ENCODE measurements around the gene PPOX. TPM values are rescaled to one million over a fixed set of nuclear protein-coding genes. Genes with fewer than 3 reads are reported as not detected.

The PPOX gene
- total RNA-seq, 1 experiment from 2014 or later, result 37.1 TPM

DNA sequence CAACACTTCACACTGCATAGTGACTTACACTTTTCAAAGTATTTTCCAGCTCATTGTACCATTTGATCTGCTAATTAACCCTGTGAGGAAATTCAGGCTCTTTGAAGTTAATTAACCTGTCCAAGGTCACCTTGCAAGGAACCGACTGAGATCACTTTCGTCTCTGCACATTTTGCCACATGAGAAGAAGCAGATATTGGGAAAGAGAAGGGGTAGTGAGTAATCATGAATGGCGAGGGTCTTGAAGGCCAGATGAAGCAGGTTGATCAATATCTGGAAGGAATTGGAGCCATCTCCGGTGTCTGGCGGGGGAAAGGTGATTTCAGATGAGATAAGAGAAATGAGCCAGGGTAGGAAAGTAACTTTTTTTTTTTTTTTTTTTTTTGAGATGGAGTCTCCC lies 53.8 kb downstream of the PPOX start:
- DNase-seq (ENCODE audit: low spot score), result no peak

Other genes with a start within 250 kb of the PPOX start
- not detected in 2 replicates for gene ITLN2, start 211.6 kb upstream of the PPOX start, total RNA-seq (2014; rRNA removed; shearing (Covaris generic))
- gene F11R, start 145.3 kb upstream of the PPOX start, total RNA-seq (2014; rRNA removed; shearing (Covaris generic)), result 7.3 and 9.2 TPM in 2 replicates
- gene TSTD1, start 127.5 kb upstream of the PPOX start, total RNA-seq (2014; rRNA removed; shearing (Covaris generic)), result not detected in 2 replicates
- 79.9 and 107 TPM in 2 replicates for gene USF1, start 120.4 kb upstream of the PPOX start, total RNA-seq (2014; rRNA removed; shearing (Covaris generic))
- gene ARHGAP30, start 96.5 kb upstream of the PPOX start, total RNA-seq (2014; rRNA removed; shearing (Covaris generic)), result 0.07 and 0.38 TPM in 2 replicates
- 1.6 and 2.2 TPM in 2 replicates for gene NECTIN4, start 76.9 kb upstream of the PPOX start, total RNA-seq (2014; rRNA removed; shearing (Covaris generic))
- 3.8 and 4.0 TPM in 2 replicates for gene KLHDC9, start 68.1 kb upstream of the PPOX start, total RNA-seq (2014; rRNA removed; shearing (Covaris generic))
- gene PFDN2, start 48.4 kb upstream of the PPOX start, total RNA-seq (2014; rRNA removed; shearing (Covaris generic)), result 197 and 218 TPM in 2 replicates
- 26.8 and 27.8 TPM in 2 replicates for gene NIT1, start 48.3 kb upstream of the PPOX start, total RNA-seq (2014; rRNA removed; shearing (Covaris generic))
- gene DEDD, start 33.8 kb upstream of the PPOX start, total RNA-seq (2014; rRNA removed; shearing (Covaris generic)), result 37.8 and 40.1 TPM in 2 replicates
- gene UFC1, start 12.4 kb upstream of the PPOX start, total RNA-seq (2014; rRNA removed; shearing (Covaris generic)), result 95.7 and 128 TPM in 2 replicates
- gene USP21, start 6.9 kb upstream of the PPOX start, total RNA-seq (2014; rRNA removed; shearing (Covaris generic)), result 5.2 and 5.7 TPM in 2 replicates
- gene B4GALT3, start 11.1 kb downstream of the PPOX start, total RNA-seq (2014; rRNA removed; shearing (Covaris generic)), result 59.5 and 61.1 TPM in 2 replicates
- not detected in 2 replicates for gene ADAMTS4, start 32.6 kb downstream of the PPOX start, total RNA-seq (2014; rRNA removed; shearing (Covaris generic))
- gene NDUFS2, start 35.9 kb downstream of the PPOX start, total RNA-seq (2014; rRNA removed; shearing (Covaris generic)), result 179 and 197 TPM in 2 replicates
- gene FCER1G, start 48.9 kb downstream of the PPOX start, total RNA-seq (2014; rRNA removed; shearing (Covaris generic)), result not detected in 2 replicates
- gene APOA2, start 57.2 kb downstream of the PPOX start, total RNA-seq (2014; rRNA removed; shearing (Covaris generic)), result not detected in 2 replicates
- gene TOMM40L, start 59.6 kb downstream of the PPOX start, total RNA-seq (2014; rRNA removed; shearing (Covaris generic)), result 16.1 and 16.8 TPM in 2 replicates
- gene NR1I3, start 71.8 kb downstream of the PPOX start, total RNA-seq (2014; rRNA removed; shearing (Covaris generic)), result 0.50 TPM in 1 of 2 replicates, not detected in the other
- not detected in 2 replicates for gene PCP4L1, start 92.3 kb downstream of the PPOX start, total RNA-seq (2014; rRNA removed; shearing (Covaris generic))
- 0.21 and 4.8 TPM in 2 replicates for gene MPZ, start 143.5 kb downstream of the PPOX start, total RNA-seq (2014; rRNA removed; shearing (Covaris generic))
- 32.8 and 48.8 TPM in 2 replicates for gene SDHC, start 148.0 kb downstream of the PPOX start, total RNA-seq (2014; rRNA removed; shearing (Covaris generic))
- gene CFAP126, start 201.4 kb downstream of the PPOX start, total RNA-seq (2014; rRNA removed; shearing (Covaris generic)), result not detected in 2 replicates

All from A172 (cell line).